ENCODE measurements around the gene AUP1. TPM values are rescaled to one million over a fixed set of nuclear protein-coding genes. Genes with fewer than 3 reads are reported as not detected.

Gene AUP1
- total and polyA plus RNA-seq, 2 of the 8 experiments (the other 6 are each of a cell fraction or from before 2014, with no cell fraction given), result 83.4 to 121 TPM

GRCh38 chr2:74534411-74534810, 4.9 kb upstream of the AUP1 start (continued):
- no peak for TF ChIP-seq CHD7 (IDR thresholded peaks at IDR 0.05; ENCODE audit: insufficient replicate concordance, low read length)
- TF ChIP-seq GABPA (IDR thresholded peaks at IDR 0.05; ENCODE audit: borderline replicate concordance, insufficient read depth, low read length), result no peak
- no peak for TF ChIP-seq MAX (IDR thresholded peaks at IDR 0.05)
- no peak for TF ChIP-seq POU5F1 (IDR thresholded peaks at IDR 0.05; ENCODE audit: low read depth, low read length)
- TF ChIP-seq SRF (IDR thresholded peaks at IDR 0.05; ENCODE audit: low read depth, low read length), result no peak
- no peak for TF ChIP-seq YY1 (IDR thresholded peaks at IDR 0.05; ENCODE audit: low read depth, low read length)
- no peak for TF ChIP-seq JUN (IDR thresholded peaks at IDR 0.05; ENCODE audit: low read depth, low read length)
